Measurements from ENCODE around the gene PEX1. TPM values are rescaled to one million over a fixed set of nuclear protein-coding genes. Genes with fewer than 3 reads are reported as not detected.

The PEX1 gene
- total RNA-seq, 2 experiments from 2014 or later: 16.6 to 16.9 TPM

GRCh38 chr7:92461027-92462003 is 67.0 kb downstream of the PEX1 start:
- DNase-seq (peak; percentile 41), ATAC-seq (peak; percentile 80)
- CTCF ChIA-PET: interaction anchor here (0.7 to 2.3 kb wide), 19 partner anchors 9 to 631 kb away, joined by 3 to 22 read pairs (median 4); partner anchors contain the start of gene GATAD1
- Mint-ChIP-seq H3K36me3 (ENCODE audit: low read depth) (peaks cover 6% of the 10 kb centered on the region), H3K27ac (no peak overlapping the region), H3K27me3 (no peaks in the 10 kb centered on the region), H3K4me1 (ENCODE audit: low read depth) (no peaks in the 10 kb centered on the region), H3K4me3 (no peak overlapping the region), H3K9me3 (no peaks in the 10 kb centered on the region)
- POLR2A ChIA-PET: interaction anchor here (0.6 to 1.8 kb wide), 2 partner anchors 14 to 263 kb away, joined by 3 to 9 read pairs; partner anchors contain the start of gene GATAD1
- intact Hi-C loops (cut with micrococcal nuclease): loop anchor here (5.0 kb wide), 1 partner anchor 39 kb away; no protein-coding TSS in a partner anchor
- TF ChIP-seq CTCF (IDR thresholded peaks at IDR 0.05): peak; percentile 83

- Mint-ChIP-seq H3K9me3 (no peaks in the 10 kb centered on the region), H3K27me3 (no peaks in the 10 kb centered on the region), H3K27ac (no peak overlapping the region), H3K4me3 (no peak overlapping the region), H3K36me3 (ENCODE audit: low read depth) (peaks cover 11% of the 10 kb centered on the region), H3K4me1 (ENCODE audit: low read depth) (no peaks in the 10 kb centered on the region)
- TF ChIP-seq CTCF (IDR thresholded peaks at IDR 0.05): no peak
- POLR2A ChIA-PET: interaction anchor here (1.8 kb wide), 1 partner anchor 13 kb away, joined by 9 read pairs; the partner anchor contains the start of gene GATAD1
- CTCF ChIA-PET: interaction anchor here (1.0 to 2.3 kb wide), 14 partner anchors 8 to 630 kb away, joined by 3 to 22 read pairs (median 4); partner anchors contain the start of gene GATAD1
- no peak for DNase-seq
- ATAC-seq: no peak
- intact Hi-C loops (cut with micrococcal nuclease): loop anchor here (5.0 kb wide), 1 partner anchor 38 kb away; no protein-coding TSS in a partner anchor
Observed at GRCh38 chr7:92460510-92460909, 67.8 kb downstream of the PEX1 start.

- Mint-ChIP-seq H3K27me3 (no peaks in the 10 kb centered on the region), H3K9me3 (no peaks in the 10 kb centered on the region), H3K4me3 (no peak overlapping the region), H3K27ac (no peak overlapping the region), H3K36me3 (ENCODE audit: low read depth) (peaks cover 11% of the 10 kb centered on the region), H3K4me1 (ENCODE audit: low read depth) (no peaks in the 10 kb centered on the region)
- TF ChIP-seq CTCF (IDR thresholded peaks at IDR 0.05): no peak
- intact Hi-C loops (cut with micrococcal nuclease): loop anchor here (5.0 kb wide), 1 partner anchor 38 kb away; no protein-coding TSS in a partner anchor
- DNase-seq: no peak
- no peak for ATAC-seq
- ChIA-PET POLR2A (interaction anchor here (1.8 kb wide), 1 partner anchor 13 kb away, joined by 9 read pairs; the partner anchor contains the start of gene GATAD1), CTCF (interaction anchor here (1.1 to 2.3 kb wide), 3 partner anchors 32 to 630 kb away, joined by 4 to 10 read pairs (median 4); no protein-coding TSS in a partner anchor)
Observed at GRCh38 chr7:92460109-92460508, 68.2 kb downstream of the PEX1 start.

DNA sequence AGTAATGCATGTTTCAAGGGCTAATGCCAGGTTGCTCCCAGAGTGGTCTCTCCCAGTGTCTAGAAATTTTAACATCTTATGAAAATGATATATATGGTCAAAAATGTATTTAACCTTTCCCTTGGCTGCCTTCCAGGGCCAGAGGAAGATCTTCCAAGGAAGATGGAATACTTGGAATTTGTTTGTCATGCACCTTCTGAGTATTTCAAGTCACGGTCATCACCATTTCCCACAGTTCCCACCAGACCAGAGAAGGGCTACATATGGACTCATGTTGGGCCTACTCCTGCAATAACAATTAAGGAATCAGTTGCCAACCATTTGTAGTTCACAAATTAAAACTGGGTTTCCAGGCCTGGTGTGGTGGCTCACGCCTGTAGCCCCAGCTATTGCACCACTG is 72.1 kb downstream of the PEX1 start:
- no peaks in the 10 kb centered on the region for H3K9me3 Mint-ChIP-seq
- no peak for TF ChIP-seq CTCF (IDR thresholded peaks at IDR 0.05)
- POLR2A ChIA-PET: interaction anchor here (3.3 kb wide), 1 partner anchor 8 kb away, joined by 10 read pairs; no protein-coding TSS in a partner anchor
- no peaks in the 10 kb centered on the region for H3K27me3 Mint-ChIP-seq
- CTCF ChIA-PET: interaction anchor here (1.6 to 3.3 kb wide), 2 partner anchors 8 to 9 kb away, joined by 4 to 15 read pairs; partner anchors contain the start of gene GATAD1
- peaks cover 16% of the 10 kb centered on the region for H3K36me3 Mint-ChIP-seq (ENCODE audit: low read depth)
- no peak for DNase-seq
- H3K27ac Mint-ChIP-seq: no peak overlapping the region
- no peak for ATAC-seq
- intact Hi-C loops (cut with micrococcal nuclease): no loop called here
- H3K4me1 Mint-ChIP-seq (ENCODE audit: low read depth): no peaks in the 10 kb centered on the region
- no peak overlapping the region for H3K4me3 Mint-ChIP-seq
